ENCODE data around the gene PRELID2. TPM values are rescaled to one million over a fixed set of nuclear protein-coding genes. Genes with fewer than 3 reads are reported as not detected.

PRELID2 gene
- total RNA-seq, 2 donors from 2014 or later: 4.1 to 5.4 TPM

- TF ChIP-seq POLR2AphosphoS5 (IDR thresholded peaks at IDR 0.05) (no peak), CTCF (IDR thresholded peaks at IDR 0.05) (no peak), POLR2A (IDR thresholded peaks at IDR 0.05) (no peak)
- no peak for DNase-seq (ENCODE audit: low spot score)
- 0% methylated on average over 1 of the region's 1 CpG for WGBS
- Histone ChIP-seq H3K36me3 (no peaks in the 10 kb centered on the region), H3K4me1 (replicated peaks) (no peaks in the 10 kb centered on the region), H3K9me3 (no peaks in the 10 kb centered on the region), H3K4me3 (no peak overlapping the region), H3K27ac (no peak overlapping the region), H3K27me3 (replicated peaks; ENCODE audit: insufficient read depth) (no peaks in the 10 kb centered on the region)
- intact Hi-C loops (cut with DNase I): no loop called here
These were observed 47.1 kb downstream of the PRELID2 start for GRCh38 chr5:145787996-145788395.

- Histone ChIP-seq H3K36me3 (no peaks in the 10 kb centered on the region), H3K27ac (no peak overlapping the region), H3K4me1 (replicated peaks) (no peaks in the 10 kb centered on the region), H3K9me3 (no peaks in the 10 kb centered on the region), H3K27me3 (replicated peaks; ENCODE audit: insufficient read depth) (no peaks in the 10 kb centered on the region), H3K4me3 (no peak overlapping the region)
- whole genome bisulfite sequencing: 77% methylated on average over 3 of the region's 3 CpGs
- no peak for DNase-seq (ENCODE audit: low spot score)
- intact Hi-C loops (cut with DNase I): no loop called here
- TF ChIP-seq POLR2A (IDR thresholded peaks at IDR 0.05) (no peak), POLR2AphosphoS5 (IDR thresholded peaks at IDR 0.05) (no peak), CTCF (IDR thresholded peaks at IDR 0.05) (no peak)
These were observed 47.6 kb downstream of the PRELID2 start for GRCh38 chr5:145787507-145787906.

GRCh38 chr5:145787001-145787400 is 48.1 kb downstream of the PRELID2 start:
- H3K9me3 ChIP-seq: no peaks in the 10 kb centered on the region
- DNase-seq (ENCODE audit: low spot score): no peak
- WGBS: 87% methylated on average over 5 of the region's 5 CpGs
- H3K27ac ChIP-seq: no peak overlapping the region
- no peaks in the 10 kb centered on the region for H3K27me3 ChIP-seq (replicated peaks; ENCODE audit: insufficient read depth)
- H3K36me3 ChIP-seq: no peaks in the 10 kb centered on the region
- intact Hi-C loops (cut with DNase I): no loop called here
- H3K4me1 ChIP-seq (replicated peaks): no peaks in the 10 kb centered on the region
- no peak overlapping the region for H3K4me3 ChIP-seq
- TF ChIP-seq POLR2AphosphoS5 (IDR thresholded peaks at IDR 0.05): no peak
- TF ChIP-seq POLR2A (IDR thresholded peaks at IDR 0.05): no peak
- no peak for TF ChIP-seq CTCF (IDR thresholded peaks at IDR 0.05)

GRCh38 chr5:145780982-145781381 is 54.2 kb downstream of the PRELID2 start:
- TF ChIP-seq CTCF (IDR thresholded peaks at IDR 0.05) (no peak), POLR2A (IDR thresholded peaks at IDR 0.05) (no peak), POLR2AphosphoS5 (IDR thresholded peaks at IDR 0.05) (no peak)
- H3K9me3 ChIP-seq: no peaks in the 10 kb centered on the region
- intact Hi-C loops (cut with DNase I): no loop called here
- H3K4me3 ChIP-seq: no peak overlapping the region
- 96% methylated on average over 2 of the region's 2 CpGs for WGBS
- H3K36me3 ChIP-seq: no peaks in the 10 kb centered on the region
- H3K4me1 ChIP-seq (replicated peaks): no peaks in the 10 kb centered on the region
- no peak for DNase-seq (ENCODE audit: low spot score)
- H3K27me3 ChIP-seq (replicated peaks; ENCODE audit: insufficient read depth): no peaks in the 10 kb centered on the region
- H3K27ac ChIP-seq: no peak overlapping the region

GRCh38 chr5:145778144-145778900 is 56.8 kb downstream of the PRELID2 start:
- Histone ChIP-seq H3K4me3 (no peak overlapping the region), H3K4me1 (replicated peaks) (no peaks in the 10 kb centered on the region), H3K27me3 (replicated peaks; ENCODE audit: insufficient read depth) (no peaks in the 10 kb centered on the region), H3K9me3 (no peaks in the 10 kb centered on the region), H3K36me3 (no peaks in the 10 kb centered on the region), H3K27ac (no peak overlapping the region)
- intact Hi-C loops (cut with DNase I): no loop called here
- 90% methylated on average over 12 of the region's 12 CpGs for WGBS
- TF ChIP-seq POLR2AphosphoS5 (IDR thresholded peaks at IDR 0.05) (no peak), CTCF (IDR thresholded peaks at IDR 0.05) (no peak)
- DNase-seq (ENCODE audit: low spot score): no peak

Measured in prostate gland (tissue), 2 donors.